SKM-1 treated with dmso at 0.1 percent for 144 hours (cell line): Measurements from ENCODE around the gene NOP10.
"Not testable (repeated sequence)": the region's sequence is repeated elsewhere in the genome, so short reads cannot be mapped to it uniquely, and the experiment has no call there.

Experiments
- DNase-seq: peaks from one replicate; lab custom pipeline; 2025; ENCODE audit not compliant: unreplicated experiment; lab: John Stamatoyannopoulos, UW

The NOP10 gene

DNA sequence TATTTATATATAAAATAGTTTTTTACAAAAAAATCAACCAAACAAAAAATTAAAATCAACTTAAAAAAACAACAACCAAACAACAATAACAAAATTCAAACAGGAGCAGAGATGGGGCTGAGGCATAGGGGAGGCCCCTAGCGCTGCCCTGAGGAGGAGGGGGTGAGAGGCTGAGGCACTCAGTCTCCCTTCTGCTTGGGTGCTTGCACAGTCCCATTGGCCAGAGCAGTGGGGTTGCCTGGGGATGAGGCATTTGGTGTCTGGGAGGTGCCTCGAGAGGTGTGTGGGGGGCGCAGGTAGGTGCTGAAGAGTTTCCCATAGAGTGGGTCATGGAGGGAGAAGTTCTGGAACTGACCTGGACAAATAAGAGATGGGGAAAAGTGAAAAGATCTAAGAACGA lies 16.0 kb upstream of the NOP10 start:
- DNase-seq: no peak

DNA sequence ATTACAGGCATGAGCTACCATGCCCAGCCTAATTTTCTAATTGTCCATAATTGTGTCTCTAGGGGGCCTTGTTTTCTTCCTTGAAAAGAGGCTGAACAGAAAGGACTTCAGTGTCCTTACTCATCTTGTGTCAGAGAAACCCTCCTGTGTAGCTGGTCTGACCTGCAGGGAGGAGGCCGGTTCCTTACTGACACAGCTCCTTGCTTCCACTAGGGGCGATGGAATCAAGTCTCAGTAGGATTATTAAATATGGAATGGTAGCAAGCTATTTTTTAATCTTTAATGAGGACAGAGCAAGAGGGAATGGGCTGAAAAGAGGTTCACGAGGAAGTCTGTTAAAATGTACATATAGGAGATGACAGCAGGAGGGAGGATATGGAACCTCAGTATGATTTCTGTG lies 15.4 kb upstream of the NOP10 start:
- no peak for DNase-seq

- DNase-seq: no peak
Measured at GRCh38 chr15:34357653-34358052, 14.7 kb upstream of the NOP10 start.

GRCh38 chr15:34355241-34355640 lies 12.3 kb upstream of the NOP10 start:
- DNase-seq: no peak

- DNase-seq: no peak
Measured at GRCh38 chr15:34354286-34354685, 11.3 kb upstream of the NOP10 start.

DNA sequence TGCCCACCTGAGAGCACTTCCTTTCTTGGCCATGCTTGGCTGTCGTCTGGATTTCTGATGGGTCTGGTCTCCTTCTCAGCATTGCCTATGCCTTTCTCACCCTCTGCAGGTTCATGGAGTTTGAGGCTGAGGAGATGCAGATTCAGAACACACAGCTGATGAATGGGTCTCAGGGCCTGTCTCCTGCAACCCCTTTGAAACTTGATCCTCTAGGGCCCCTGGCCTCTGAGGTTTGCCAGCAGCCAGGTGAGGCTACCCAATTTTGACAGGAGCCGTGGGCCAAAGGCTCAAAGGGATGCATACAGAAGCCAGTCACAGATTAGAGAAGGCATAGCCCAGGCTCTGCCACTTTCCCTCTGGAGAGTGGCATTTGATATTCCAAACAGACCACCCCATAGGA lies 10.7 kb upstream of the NOP10 start:
- DNase-seq: no peak

GRCh38 chr15:34352996-34353395 lies 10.1 kb upstream of the NOP10 start:
- DNase-seq: not testable (repeated sequence)

GRCh38 chr15:34349769-34350168 lies 6.8 kb upstream of the NOP10 start:
- DNase-seq: no peak

DNA sequence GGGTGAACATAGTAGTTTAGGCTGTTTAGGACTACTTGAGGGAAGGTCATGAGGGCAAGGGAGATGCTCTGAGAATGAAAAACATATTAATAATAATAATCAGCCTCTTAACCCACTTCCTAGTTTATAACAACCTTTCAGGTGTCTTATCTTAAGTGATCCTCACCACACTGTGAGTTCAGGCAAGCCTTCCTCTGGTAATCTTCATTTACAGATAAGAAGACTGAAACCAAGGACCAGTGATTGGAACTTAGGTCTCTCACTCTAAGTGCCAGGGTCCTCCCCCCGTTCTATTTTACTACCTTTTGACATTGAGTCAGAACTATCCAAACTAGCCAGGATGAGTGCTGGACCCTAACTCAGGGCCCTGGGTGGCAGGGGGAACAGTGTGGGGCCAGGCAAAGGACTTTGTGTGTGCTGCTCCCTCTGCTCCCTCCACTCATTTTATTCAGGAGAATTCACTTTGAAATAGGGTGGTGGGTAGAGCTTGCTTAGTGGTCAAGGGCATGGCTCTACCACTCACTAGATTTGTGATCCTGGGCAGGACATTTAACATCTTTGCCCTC lies 5.9 kb upstream of the NOP10 start:
- DNase-seq: no peak

DNA sequence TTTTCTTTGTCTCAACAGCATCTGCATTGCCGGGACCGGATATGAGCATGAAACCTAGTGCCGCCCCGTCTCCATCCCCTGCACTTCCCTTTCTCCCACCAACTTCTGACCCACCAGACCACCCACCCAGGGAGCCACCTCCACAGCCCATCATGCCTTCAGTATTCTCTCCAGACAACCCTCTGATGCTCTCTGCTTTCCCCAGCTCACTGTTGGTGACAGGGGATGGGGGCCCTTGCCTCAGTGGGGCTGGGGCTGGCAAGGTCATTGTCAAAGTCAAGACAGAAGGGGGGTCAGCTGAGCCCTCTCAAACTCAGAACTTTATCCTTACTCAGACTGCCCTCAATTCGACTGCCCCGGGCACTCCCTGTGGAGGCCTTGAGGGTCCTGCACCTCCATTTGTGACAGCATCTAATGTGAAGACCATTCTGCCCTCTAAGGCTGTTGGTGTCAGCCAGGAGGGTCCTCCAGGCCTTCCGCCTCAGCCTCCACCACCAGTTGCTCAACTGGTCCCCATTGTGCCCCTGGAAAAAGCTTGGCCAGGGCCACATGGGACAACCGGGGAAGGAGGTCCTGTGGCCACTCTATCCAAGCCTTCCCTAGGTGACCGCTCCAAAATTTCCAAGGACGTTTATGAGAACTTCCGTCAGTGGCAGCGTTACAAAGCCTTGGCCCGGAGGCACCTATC lies 5.2 kb upstream of the NOP10 start:
- DNase-seq: no peak

DNA sequence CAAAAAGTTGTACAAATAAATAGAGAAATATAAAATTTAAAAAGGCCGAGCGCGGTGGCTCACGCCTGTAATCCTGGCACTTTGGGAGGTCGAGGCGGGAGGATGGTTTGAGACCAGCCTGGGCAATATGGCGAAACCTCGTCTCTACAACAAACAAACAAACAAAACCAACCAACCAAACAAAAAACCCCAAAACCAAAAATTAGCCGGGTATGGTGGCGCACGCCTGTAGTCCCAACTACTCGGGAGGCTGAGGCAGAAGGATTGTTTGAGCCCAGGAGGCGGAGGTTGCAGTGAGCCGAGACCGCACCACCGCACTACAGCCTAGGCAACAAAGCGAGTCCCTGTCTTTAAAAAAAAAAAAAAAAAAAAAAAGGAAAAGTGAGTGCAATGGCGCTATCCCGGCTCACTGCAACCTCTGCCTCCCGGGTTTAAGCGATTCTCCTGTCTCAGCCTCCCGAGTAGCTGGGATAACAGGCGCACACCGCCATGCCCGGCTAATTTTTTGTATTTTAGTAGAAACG lies 661 bp downstream of the NOP10 start:
- DNase-seq: not testable (repeated sequence)

DNA sequence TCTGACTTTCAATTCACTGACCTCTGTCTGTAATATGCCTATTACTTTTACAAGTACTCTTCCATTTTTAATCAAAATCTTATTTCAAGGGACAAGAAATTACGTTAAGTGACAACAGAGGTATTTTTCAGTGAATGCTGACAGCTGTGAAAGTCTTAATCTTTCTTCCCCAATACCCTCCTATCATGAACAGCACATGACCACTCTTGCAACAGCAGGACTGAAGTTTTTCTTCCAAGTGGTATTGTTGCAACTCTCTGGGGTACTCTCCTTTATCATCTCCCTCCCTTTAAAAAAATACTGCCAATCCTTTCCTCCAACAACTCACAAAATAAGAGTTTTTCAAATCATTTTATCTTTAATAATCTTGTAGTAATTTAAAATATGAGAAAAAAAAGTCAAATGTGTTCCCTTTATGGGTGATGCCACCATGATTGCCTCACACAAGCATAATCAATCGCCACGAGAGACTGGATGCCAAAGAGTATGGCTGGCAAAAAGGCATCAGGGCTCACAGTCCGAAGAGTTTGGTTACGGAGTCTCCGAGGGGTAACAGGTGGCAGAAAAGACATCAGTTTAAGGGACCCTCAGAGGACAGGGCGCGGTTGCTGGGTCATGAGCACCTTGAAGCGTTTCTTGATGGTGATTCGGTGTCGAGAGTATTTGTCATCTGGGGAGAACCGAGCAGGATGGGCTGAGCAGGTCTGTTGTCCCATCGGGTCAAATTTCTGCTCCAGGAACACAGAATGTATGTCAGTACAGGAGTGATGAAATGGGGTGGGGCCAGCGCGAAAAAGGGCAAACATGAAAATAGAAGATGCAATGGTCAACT lies 1.3 kb downstream of the NOP10 start:
- DNase-seq: no peak

GRCh38 chr15:34339946-34340345 lies 3.0 kb downstream of the NOP10 start:
- no peak for DNase-seq

DNA sequence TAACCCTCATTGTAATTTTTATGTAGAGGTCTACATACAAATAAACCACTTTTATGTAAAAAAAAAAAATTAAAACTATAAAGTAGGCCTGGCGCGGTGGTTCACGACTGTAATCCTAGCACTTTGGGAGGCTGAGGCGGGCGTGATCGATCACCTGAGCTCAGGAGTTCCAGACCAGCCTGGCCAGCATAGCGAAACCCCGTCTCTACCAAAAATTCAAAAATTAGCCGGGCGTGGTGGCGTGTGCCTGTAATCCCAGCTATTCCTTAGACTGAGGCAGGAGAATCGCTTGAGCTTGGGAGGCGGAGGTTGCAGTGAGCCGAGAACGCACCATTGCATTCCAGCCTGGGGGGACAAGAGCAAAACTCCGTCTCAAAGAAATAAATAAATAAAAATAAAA lies 4.6 kb downstream of the NOP10 start:
- DNase-seq: no peak

DNA sequence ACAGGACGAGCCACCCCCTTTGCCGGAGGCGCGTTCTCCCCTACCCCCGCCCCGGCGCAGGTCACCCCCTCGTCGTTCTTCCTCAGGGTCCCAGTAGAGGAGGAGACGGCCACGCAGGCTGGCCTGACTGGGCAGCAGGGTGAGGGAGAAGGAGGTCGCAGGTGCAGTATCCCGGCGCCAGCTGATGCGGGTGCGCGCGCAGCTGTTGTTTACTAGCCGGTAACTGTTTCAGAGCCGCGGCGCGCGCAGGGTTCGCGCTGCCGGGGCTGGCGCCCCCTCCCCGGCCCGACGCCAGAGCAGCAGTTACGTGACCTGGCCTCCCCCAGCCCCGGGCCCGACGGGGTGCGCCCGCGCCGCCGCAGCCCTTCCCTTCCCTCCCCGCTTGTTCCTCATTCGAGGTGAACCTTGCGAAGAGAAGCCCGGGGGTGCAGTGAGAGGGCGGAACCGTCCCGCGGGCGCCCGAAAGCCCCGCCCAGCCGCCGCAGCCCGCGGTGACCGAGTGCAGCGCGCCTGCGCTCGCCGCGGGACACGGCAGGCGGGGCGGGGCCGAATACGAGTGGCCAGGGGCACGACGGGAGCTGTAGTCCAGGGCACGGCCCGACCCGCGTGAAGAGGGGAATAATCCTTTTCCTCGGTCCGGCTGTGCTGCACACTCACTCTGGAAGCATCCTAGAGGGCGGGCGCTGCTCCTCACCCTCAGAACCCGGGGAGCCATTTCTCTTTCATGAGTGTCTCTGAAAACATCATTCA lies 5.2 kb downstream of the NOP10 start, which contains the start of gene SLC12A6:
Gene SLC12A6 (minus strand): TSS at position 225 of the 750 bp plus-strand sequence. CDS start 1,101 bp downstream, outside the sequence.
- peak; percentile 93 for DNase-seq

DNA sequence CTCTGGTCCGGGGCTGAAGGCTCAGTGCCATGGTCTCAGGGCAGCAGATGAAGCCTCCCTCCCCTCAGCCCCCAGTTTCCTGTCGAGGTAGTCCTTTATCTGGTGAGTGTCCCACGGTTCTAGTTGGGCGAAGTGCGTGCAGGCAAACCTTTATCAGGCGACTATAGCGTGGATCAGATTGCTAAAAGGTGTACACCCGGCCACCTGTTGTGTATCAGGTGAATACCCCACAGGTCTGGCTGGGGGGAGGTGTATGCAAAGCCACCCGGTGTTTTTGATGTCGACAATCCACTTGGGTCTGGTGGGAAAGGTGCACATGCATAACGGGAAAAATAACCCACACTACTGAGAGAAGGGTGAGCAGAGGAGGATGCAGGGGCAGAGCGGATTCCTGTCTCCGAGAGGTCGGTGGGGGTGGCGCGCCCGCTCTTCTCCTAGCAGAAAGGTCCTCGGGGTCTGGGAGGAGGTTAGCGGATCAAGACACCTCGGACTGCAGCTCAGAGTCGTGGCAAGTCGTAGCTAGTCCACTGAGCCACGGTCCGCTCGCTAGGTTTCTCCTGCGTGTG lies 5.9 kb downstream of the NOP10 start:
- no peak for DNase-seq

- no peak for DNase-seq
Measured at GRCh38 chr15:34336231-34336990, 6.5 kb downstream of the NOP10 start.

DNA sequence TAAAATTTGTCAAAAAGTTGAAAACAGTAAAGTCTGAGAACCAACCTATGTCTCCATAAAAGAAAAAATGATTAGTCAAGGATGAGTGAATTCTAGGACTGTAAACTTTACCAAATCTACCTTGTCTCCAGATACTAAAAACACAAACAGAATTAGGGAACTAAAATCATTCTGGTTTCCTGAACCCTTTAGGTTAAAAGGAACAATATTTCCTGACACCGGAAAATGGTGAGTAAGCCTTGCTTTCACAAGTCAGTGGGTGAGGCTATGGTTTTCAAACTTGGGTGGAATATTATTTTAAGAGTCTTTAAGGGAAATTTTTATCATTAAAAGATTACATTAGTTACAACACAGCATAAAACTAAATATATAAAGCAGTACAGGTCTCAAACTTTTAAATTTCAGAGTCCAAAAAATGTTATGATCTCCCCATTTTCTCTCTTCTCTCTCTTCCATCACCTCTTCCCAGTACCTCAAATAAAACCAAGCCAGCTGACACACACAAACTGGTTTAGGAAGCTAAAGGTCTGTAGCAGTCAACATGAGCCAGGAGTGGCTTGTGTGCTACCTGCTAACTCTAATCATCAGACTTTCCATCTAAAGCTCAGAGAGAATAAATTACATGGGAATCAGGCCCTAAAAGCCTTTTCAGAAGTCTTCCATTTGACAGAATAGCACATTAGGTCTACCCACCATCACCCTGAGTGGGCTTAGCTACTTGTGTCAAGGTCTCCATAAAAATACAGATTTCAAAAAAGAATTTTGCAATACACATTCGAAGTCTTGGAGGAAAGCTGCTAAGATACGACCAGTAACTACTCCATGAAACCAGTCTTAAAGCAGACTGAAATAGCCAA lies 7.5 kb downstream of the NOP10 start:
- peak; percentile 84 for DNase-seq

- DNase-seq: no peak
Measured at GRCh38 chr15:34334672-34335071, 8.3 kb downstream of the NOP10 start.
